ENCODE data around the gene TRA2B.

Gene TRA2B

DNA sequence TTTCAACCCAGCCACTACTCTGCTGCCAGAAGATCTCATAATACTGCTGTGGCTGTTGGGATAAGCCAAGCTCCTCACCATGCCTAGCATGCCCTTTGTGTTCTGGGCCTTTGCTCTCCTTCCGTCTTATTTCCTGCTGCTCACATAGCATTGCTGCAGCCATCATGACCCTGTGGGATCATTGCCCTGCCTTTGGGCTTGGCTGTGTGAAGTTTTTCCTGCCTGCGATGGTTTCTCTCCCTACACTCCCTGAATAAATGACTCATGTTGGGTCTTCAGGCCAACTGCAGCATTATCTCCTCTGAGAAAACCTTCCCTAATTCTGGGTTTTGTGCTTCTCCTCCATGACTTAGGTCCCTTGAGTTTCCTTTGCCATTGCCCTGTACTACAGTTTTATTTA, 20.8 kb upstream of the TRA2B start:
- H3K4me3 ChIP-seq (ENCODE audit: low read depth, low read length), result no peak overlapping the region
- TF ChIP-seq, protein P1, sequence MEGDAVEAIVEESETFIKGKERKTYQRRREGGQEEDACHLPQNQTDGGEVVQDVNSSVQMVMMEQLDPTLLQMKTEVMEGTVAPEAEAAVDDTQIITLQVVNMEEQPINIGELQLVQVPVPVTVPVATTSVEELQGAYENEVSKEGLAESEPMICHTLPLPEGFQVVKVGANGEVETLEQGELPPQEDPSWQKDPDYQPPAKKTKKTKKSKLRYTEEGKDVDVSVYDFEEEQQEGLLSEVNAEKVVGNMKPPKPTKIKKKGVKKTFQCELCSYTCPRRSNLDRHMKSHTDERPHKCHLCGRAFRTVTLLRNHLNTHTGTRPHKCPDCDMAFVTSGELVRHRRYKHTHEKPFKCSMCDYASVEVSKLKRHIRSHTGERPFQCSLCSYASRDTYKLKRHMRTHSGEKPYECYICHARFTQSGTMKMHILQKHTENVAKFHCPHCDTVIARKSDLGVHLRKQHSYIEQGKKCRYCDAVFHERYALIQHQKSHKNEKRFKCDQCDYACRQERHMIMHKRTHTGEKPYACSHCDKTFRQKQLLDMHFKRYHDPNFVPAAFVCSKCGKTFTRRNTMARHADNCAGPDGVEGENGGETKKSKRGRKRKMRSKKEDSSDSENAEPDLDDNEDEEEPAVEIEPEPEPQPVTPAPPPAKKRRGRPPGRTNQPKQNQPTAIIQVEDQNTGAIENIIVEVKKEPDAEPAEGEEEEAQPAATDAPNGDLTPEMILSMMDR (IDR thresholded peaks at IDR 0.05; ENCODE audit: low read depth, low read length, missing control alignments), result no peak
- in situ Hi-C loops (cut with HindIII; ENCODE audit: low sequenced_read_pairs), result no loop called here
- DNase-seq (ENCODE audit: low read depth), result no peak

DNA sequence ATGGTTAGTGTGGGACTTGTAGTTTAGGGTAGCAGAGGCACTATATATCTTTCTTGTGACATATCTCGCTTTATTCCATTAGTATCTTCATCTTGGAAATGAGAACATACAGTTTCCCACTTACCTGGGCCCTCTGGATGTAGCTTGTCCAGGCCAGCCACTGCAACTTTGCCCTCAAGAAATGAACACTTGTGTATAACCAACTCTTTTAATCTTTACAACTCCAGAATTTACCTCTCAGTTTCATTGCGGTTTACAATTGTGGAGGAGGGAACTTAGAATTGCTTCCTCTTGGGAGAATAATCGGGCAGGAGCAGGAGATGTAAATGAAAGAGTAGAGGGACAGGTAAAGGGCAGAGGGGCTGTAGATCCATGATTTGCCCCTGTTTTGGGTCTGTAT, 18.4 kb upstream of the TRA2B start:
- in situ Hi-C loops (cut with HindIII; ENCODE audit: low sequenced_read_pairs), result no loop called here
- no peak overlapping the region for H3K4me3 ChIP-seq (ENCODE audit: low read depth, low read length)
- TF ChIP-seq, protein P1 (IDR thresholded peaks at IDR 0.05; ENCODE audit: low read depth, low read length, missing control alignments), result no peak
- DNase-seq (ENCODE audit: low read depth), result no peak

DNA sequence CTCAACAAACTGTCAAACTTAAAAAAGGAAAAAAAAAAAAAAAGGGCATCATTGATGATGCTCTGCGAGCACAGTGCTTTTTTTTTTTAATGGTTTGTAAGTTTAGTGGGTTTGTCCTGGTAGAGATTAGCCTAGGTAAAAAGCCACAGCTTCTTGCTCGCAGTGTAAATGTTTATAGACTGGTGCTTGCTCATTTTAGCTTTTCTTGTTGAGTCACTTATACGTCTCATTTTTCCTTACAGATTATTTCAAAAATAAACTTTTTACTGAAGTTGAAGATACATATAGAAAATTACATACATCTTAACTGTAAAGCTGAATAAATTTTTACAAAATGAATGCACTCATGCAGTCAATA, 16.5 kb upstream of the TRA2B start:
- in situ Hi-C loops (cut with HindIII; ENCODE audit: low sequenced_read_pairs), result no loop called here
- TF ChIP-seq, protein P1 (IDR thresholded peaks at IDR 0.05; ENCODE audit: low read depth, low read length, missing control alignments), result no peak
- no peak overlapping the region for H3K4me3 ChIP-seq (ENCODE audit: low read depth, low read length)
- DNase-seq (ENCODE audit: low read depth), result no peak

DNA sequence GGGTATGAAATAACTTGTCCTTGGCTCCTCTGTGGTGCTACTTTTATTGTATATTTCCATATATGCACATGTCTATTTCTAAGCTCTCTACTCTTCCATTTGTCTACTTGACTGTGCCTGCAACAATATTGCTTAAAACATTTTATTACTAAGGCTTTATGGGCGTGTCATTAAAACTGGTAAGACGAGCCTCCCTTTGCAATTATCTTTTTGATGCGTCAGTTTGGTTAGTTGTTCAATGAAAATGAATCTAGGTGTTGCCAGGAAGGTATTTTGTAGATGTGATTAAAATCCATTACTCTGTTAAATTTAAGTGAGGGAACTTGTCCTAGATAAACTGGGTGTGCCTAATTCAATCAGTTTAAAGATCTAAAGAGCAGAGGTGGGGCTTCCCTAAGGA, 12.9 kb upstream of the TRA2B start:
- DNase-seq (ENCODE audit: low read depth), result no peak

DNA sequence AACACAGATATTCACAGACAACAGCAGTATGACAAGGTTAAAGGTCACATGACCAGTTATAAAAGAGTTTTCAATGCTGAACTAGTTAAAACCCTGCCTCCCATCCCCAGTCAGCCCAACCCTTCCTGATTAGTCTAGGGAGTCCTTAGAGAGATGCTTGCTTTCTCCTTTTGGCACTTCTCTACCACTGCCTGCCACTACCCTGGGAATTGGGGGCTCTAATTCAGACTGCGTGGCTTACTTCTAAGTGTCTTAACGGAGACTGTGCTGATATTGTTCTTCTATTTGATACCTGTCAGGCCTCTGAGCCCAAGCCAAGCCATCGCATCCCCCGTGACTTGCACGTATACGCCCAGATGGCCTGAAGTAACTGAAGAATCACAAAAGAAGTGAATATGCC, 11.7 kb upstream of the TRA2B start:
- in situ Hi-C loops (cut with HindIII; ENCODE audit: low sequenced_read_pairs), result no loop called here
- TF ChIP-seq, protein P1 (IDR thresholded peaks at IDR 0.05; ENCODE audit: low read depth, low read length, missing control alignments), result no peak
- DNase-seq (ENCODE audit: low read depth), result no peak
- H3K4me3 ChIP-seq (ENCODE audit: low read depth, low read length), result no peak overlapping the region

More for the DNA sequence above, 12.9 kb upstream of the TRA2B start:
- in situ Hi-C loops (cut with HindIII; ENCODE audit: low sequenced_read_pairs), result no loop called here
- no peak overlapping the region for H3K4me3 ChIP-seq (ENCODE audit: low read depth, low read length)
- TF ChIP-seq, protein P1 (IDR thresholded peaks at IDR 0.05; ENCODE audit: low read depth, low read length, missing control alignments), result no peak

DNA sequence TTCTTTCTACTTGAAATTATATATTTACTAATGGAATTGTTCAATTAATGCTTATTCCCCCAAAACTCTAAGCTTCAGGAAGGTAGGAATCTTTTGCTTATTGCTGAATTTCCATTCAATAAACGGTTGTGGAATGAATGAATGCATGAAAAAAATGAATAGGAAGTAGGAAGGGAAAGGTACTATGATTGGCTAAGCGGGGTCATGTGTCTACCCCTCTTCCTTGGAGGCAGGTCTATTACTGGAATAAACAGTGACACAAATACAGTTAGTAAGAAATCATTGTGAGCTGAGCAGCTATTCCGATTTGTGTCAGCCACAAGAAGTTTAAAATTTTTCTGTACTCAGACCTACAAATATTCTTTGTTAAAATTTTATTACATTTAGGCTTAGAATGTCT, 10.5 kb upstream of the TRA2B start:
- in situ Hi-C loops (cut with HindIII; ENCODE audit: low sequenced_read_pairs), result no loop called here
- TF ChIP-seq, protein P1 (IDR thresholded peaks at IDR 0.05; ENCODE audit: low read depth, low read length, missing control alignments), result no peak
- no peak for DNase-seq (ENCODE audit: low read depth)
- H3K4me3 ChIP-seq (ENCODE audit: low read depth, low read length), result no peak overlapping the region

DNA sequence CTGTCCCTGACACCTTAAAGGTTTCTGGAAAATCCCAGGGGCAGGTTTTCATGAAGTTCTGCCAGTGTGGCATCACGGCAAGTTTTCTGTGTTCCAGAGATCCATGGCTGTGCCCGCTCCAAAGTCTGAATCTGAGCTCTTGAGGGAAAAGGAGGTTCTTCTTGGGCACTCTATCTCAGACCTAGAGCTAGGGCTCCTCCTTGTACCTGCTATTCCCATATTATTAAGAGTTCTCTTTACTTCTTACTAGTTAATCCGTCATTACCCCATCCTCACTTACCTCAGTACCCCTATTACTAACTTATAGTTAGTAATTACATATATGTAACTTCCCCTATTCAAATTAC, 5.9 kb upstream of the TRA2B start:
- in situ Hi-C loops (cut with HindIII; ENCODE audit: low sequenced_read_pairs), result no loop called here
- no peak overlapping the region for H3K4me3 ChIP-seq (ENCODE audit: low read depth, low read length)
- DNase-seq (ENCODE audit: low read depth), result no peak
- TF ChIP-seq, protein P1 (IDR thresholded peaks at IDR 0.05; ENCODE audit: low read depth, low read length, missing control alignments), result no peak
